ENCODE data around the gene ZNF407.

DNA sequence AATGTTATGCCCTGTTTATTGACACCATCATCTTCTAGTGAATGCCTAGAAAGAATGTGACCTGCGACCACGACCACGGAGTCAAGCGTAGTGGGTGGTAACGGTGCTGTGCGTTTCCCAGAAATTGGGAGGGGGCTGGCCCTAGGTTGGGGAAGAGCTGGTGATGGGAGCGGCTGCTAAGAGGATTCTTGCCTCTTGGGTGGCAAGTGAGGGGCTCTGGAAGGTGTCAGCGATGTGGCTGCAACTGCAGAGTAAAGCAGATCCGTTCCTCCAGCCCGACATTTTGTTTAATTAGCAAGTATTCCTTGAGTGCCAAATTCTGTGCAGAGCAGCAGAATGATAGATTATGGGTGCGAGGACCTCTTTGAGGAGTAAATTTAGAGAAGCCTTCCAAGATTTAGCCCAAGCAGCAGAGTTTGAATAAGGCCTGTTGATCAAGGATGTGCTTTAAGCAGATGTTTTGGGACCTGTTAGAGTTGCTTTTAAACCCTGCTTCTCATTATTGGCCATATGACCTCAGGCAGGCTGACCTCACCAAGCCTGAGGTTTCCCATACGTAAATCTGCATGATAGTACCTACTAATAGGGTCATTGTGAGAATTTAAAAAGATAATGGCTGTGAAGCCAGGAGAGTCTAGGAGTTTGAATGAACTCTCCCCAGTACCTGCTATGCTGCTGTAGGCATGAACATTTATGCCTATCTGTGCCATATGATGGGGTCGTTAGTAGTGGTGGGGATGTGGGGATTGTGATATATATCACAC is 323.6 kb downstream of the ZNF407 start:
- TF ChIP-seq, protein P1, sequence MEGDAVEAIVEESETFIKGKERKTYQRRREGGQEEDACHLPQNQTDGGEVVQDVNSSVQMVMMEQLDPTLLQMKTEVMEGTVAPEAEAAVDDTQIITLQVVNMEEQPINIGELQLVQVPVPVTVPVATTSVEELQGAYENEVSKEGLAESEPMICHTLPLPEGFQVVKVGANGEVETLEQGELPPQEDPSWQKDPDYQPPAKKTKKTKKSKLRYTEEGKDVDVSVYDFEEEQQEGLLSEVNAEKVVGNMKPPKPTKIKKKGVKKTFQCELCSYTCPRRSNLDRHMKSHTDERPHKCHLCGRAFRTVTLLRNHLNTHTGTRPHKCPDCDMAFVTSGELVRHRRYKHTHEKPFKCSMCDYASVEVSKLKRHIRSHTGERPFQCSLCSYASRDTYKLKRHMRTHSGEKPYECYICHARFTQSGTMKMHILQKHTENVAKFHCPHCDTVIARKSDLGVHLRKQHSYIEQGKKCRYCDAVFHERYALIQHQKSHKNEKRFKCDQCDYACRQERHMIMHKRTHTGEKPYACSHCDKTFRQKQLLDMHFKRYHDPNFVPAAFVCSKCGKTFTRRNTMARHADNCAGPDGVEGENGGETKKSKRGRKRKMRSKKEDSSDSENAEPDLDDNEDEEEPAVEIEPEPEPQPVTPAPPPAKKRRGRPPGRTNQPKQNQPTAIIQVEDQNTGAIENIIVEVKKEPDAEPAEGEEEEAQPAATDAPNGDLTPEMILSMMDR (IDR thresholded peaks at IDR 0.05), result no peak
- no peak for TF ChIP-seq POLR2A (IDR thresholded peaks at IDR 0.05)
